GM18867 (cell line): Measurements from ENCODE around the gene BGN.

Experiments used
- ATAC-seq: cut with Tn5 transposase; IDR thresholded peaks from one replicate; pipeline ENCODE4 v1.9.1; 2021; ENCODE audit warnings: mild to moderate bottlenecking, moderate library complexity; ENCODE audit not compliant: unreplicated experiment

Gene BGN

GRCh38 chrX:153502131-153502530 lies 7.4 kb downstream of the BGN start:
- no peak for ATAC-seq

DNA sequence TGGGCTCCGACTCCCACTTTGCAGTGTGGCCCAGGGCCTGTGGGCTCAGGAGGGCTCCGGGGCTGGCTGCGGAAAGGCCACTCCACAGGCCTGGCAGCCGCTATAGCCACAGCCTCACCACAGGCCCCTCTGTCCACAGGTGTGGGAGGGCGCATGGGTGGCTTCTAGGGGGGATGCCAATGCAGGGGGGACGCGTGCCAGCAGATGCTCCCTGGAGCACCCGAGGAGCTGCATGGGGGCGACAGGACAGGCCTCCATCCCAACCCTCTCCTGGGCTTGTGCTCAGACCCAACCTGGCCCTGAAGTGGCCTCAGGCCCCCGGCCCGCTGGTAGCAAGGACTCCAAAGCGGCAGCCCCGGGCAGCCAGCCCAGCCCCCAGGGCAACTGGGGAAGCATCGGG lies 8.0 kb downstream of the BGN start:
- ATAC-seq, result no peak

- no peak for ATAC-seq
Measured at GRCh38 chrX:153504445-153505016, 9.8 kb downstream of the BGN start.

GRCh38 chrX:153505361-153505760 lies 10.6 kb downstream of the BGN start:
- no peak for ATAC-seq

DNA sequence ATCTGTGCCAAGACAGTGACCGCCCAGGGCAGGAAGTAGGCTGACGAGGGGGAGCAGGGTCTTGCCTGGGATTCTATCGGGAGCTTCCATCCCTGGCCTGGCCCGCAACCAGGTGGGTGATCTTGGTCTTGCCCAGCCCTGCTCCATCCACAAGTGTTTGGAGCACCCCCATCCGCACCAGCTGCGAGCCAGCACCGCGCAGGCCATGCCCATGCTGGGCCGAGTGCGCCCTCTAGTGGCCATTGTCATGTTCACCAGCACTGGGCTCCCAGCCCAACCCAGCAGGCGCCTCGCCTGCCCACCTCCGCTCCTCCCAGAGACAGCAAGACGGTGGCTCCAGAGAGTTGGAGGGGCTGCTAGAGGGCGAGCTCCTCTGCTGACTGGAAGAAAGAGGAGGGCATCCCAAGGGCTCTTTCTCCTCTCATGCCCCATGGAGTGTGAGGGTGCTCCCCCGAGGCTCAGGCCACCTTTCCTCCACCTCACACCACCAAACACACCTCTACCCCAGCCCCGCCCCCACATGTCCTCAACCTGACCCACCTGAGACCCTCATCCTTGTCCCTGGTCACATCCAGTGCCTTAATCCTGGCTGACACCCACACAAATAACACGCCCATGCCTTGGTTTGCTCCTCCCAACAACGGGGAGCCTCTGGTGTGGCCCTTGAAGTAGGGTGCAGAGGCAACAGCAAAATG lies 12.9 kb downstream of the BGN start:
- ATAC-seq, result peak; percentile 94

GRCh38 chrX:153509592-153509991 lies 14.8 kb downstream of the BGN start:
- ATAC-seq, result no peak

GRCh38 chrX:153510383-153510782 lies 15.6 kb downstream of the BGN start:
- no peak for ATAC-seq

DNA sequence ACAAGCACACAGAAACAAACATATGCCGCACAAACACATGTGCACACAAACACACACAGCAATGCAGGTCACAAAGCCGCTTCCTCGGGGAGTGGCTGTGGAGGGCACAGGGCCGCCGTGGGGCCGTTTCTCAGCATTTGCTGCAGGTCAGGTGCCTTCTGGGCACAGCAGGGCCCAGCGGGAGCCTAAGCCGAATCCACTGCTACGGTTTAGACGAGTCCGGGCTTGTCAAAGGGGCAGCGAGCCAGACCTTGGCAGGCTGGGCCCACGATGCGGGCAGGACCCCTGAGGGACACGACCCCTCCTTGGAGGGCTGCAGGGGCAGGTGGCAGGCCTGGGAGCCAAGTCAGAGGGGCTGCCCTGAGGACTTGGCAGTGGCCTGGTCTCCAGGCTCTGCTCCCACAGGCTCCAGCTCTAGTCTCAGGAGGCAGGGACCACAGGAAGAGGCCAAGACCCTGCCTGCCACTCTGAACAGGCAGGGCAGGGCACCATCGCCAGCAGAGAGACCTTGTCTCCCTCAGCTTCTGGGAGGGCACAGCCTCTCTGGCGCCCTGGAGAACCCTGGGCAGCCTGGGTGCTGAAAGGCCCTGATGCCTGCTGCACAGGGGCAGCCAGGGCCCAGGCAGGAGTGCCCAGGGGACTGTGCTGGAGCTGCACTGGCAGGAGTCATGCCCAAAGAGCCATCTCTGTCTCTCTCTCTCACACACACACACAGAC lies 17.2 kb downstream of the BGN start:
- ATAC-seq, result no peak

GRCh38 chrX:153512501-153512893 lies 17.7 kb downstream of the BGN start:
- ATAC-seq, result no peak

- no peak for ATAC-seq
Measured at GRCh38 chrX:153513265-153513664, 18.5 kb downstream of the BGN start.

DNA sequence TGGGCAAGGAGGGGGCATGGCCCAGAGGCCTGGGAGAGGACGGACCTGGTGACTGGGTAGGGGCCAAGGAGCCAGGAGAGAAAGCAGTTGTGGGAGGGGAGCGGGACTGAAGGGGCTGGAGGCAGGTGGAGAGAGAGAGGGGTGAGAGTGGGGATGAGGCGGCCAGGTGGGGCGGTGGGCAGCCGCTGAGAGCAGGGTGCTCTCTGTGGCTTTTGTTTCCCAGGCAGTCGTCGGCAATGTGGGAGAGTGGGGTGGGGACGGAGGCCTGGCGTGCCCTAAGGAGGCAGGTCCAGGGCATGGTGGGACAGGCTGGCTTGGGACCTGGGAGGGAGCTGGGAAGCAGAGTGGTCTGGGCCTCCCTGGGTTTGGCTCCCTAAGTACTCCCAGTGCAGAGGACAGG lies 19.5 kb downstream of the BGN start:
- no peak for ATAC-seq

GRCh38 chrX:153515435-153515834 lies 20.7 kb downstream of the BGN start:
- no peak for ATAC-seq

GRCh38 chrX:153516073-153516472 lies 21.3 kb downstream of the BGN start:
- ATAC-seq, result no peak

DNA sequence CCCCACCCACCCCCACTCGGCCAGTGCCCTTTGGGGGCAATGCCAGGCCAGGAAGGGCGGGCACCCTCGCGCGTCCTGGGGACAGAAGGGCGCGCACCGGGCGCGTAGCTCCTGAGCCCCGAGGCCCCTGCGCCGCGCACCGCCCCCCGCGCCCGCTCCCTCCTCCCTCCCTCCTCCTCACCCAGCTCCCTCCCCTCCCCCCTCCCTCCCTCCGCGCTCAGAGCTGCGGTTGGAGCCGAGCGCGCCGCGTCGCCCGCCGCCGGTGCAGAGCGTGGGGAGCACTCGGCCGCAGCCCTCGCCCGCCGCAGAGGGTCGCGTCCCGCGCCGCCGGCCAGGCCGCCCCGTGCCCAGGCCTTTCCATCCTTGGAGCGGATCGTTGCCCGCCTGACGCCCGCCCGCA lies 22.6 kb downstream of the BGN start, which contains the start of gene ATP2B3:
TSS of gene ATP2B3 (plus strand) at position 220 of the 400 bp plus-strand sequence. CDS start 18,606 bp downstream, outside the sequence.
- no peak for ATAC-seq

GRCh38 chrX:153517946-153518834 lies 23.4 kb downstream of the BGN start:
- ATAC-seq, result no peak

- no peak for ATAC-seq
Measured at GRCh38 chrX:153519569-153520286, 24.9 kb downstream of the BGN start.

GRCh38 chrX:153520287-153520917 lies 25.6 kb downstream of the BGN start:
- no peak for ATAC-seq

- ATAC-seq, result no peak
Measured at GRCh38 chrX:153521034-153521433, 26.3 kb downstream of the BGN start.

DNA sequence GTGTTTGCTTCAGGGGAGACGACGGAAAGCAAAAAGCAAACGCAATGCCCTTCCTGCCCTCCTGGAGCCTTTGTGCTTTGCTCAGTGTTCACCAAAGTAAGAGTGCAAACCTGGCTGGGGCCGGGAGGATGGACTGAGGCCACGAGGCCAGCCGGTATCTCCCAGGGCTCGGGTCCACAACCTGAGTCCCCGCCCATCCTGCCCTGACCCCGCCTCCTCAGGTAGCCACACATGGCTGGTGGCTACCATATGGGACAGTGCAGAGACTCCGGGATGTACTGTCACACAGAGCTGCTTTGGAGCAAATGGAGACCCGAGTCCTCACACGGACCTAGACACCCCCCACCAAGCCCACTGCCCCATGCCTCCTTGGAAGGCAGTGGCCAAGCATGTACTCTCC lies 27.5 kb downstream of the BGN start:
- no peak for ATAC-seq

DNA sequence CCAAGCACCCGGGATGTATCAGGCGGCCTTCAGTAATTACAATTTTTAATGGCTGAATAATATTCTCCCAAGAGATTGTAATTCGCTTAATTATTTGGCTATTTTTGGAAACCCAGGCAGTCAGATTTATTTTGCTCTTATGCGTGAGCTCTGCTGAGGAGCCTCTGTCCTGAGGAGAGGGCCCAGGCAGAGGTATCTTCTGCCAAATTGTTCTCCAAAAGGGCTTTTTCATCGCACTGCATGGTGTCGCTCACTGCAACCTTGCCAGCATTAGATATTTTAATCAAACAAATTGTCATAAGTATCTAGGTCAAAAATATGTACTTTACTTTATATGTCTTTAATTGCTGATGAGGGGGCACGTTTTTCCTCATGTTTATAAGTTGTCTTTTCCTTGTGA lies 28.5 kb downstream of the BGN start:
- ATAC-seq, result no peak
